GM12878 (cell line): ENCODE measurements around the gene ALG12. TPM values are rescaled to one million over a fixed set of nuclear protein-coding genes. Genes with fewer than 3 reads are reported as not detected.

ENCODE experiments used
- CBFB ChIP-seq: IDR thresholded peaks from 2 replicates; pipeline ENCODE4 v1.6.1; 2016; ENCODE audit warnings: antibody characterized with exemption, low read depth
- CBX3 ChIP-seq: fragments of 200-600 bp; sonication (generic); IDR thresholded peaks from 2 replicates; pipeline ENCODE4 v1.6.1; 2016; ENCODE audit warnings: low read depth, borderline replicate concordance
- CEBPB ChIP-seq, 2 experiments: fragments of 150-350 bp in 1 of 2; IDR thresholded peaks; 2 replicates each; pipeline ENCODE4 v1.6.1; 2012 to 2014; ENCODE audit warnings: low read depth in 2 of 2, low read length in 2 of 2, borderline replicate concordance in 1 of 2, inconsistent platforms in 1 of 2
- CHD1 ChIP-seq: IDR thresholded peaks from 2 replicates; pipeline ENCODE4 v1.6.1; 2012; ENCODE audit warnings: low read depth, low read length, improper control_type of control experiment
- DPF2 ChIP-seq: fragments of 450-650 bp; IDR thresholded peaks from 2 replicates; pipeline ENCODE4 v1.6.1; 2017; ENCODE audit warnings: mild to moderate bottlenecking
- E2F4 ChIP-seq: IDR thresholded peaks from 2 replicates; pipeline ENCODE4 v1.6.1; 2012; ENCODE audit warnings: low read depth, low read length, improper control_type of control experiment
- EGR1 ChIP-seq, 2 experiments: IDR thresholded peaks; 1 replicate in 1 of 2; 2 replicates in 1 of 2; pipeline ENCODE4 v1.6.1; 2011 to 2012; ENCODE audit warnings: low read depth in 2 of 2, low read length in 2 of 2, borderline replicate concordance in 1 of 2, mild to moderate bottlenecking in 1 of 2, moderate library complexity in 1 of 2
- GATAD2B ChIP-seq: fragments of 450-650 bp; conservative IDR thresholded peaks from 2 replicates; pipeline ENCODE4 v1.6.1; 2017; ENCODE audit warnings: low read depth, mild to moderate bottlenecking, moderate library complexity
- HDGF ChIP-seq: fragments of 450-650 bp; IDR thresholded peaks from 2 replicates; pipeline ENCODE4 v1.6.1; 2016; ENCODE audit warnings: antibody characterized with exemption
- KLF5 ChIP-seq: fragments of 450-650 bp; IDR thresholded peaks from 2 replicates; pipeline ENCODE4 v1.6.1; 2014; ENCODE audit warnings: mild to moderate bottlenecking; ENCODE audit not compliant: partially characterized antibody
- MYC ChIP-seq: IDR thresholded peaks from 2 replicates; pipeline ENCODE4 v1.6.1; 2011; ENCODE audit warnings: mild to moderate bottlenecking, low read length, moderate library complexity, inconsistent platforms; ENCODE audit not compliant: insufficient read depth, insufficient replicate concordance, insufficient read length, severe bottlenecking
- NKRF ChIP-seq: fragments of 450-650 bp; conservative IDR thresholded peaks from 2 replicates; pipeline ENCODE4 v1.6.1; 2017; ENCODE audit warnings: mild to moderate bottlenecking, moderate library complexity
- NR2C1 ChIP-seq: fragments of 450-650 bp; IDR thresholded peaks from 2 replicates; pipeline ENCODE4 v1.6.1; 2017; ENCODE audit warnings: antibody characterized with exemption, mild to moderate bottlenecking, moderate library complexity
- NR2C2 ChIP-seq: IDR thresholded peaks from 2 replicates; pipeline ENCODE4 v1.6.1; 2011; ENCODE audit warnings: borderline replicate concordance, low read depth; ENCODE audit not compliant: control insufficient read depth, insufficient read length
- PML ChIP-seq: IDR thresholded peaks from 2 replicates; pipeline ENCODE4 v1.6.1; 2012; ENCODE audit warnings: low read length, inconsistent platforms
- POU2F2 ChIP-seq: IDR thresholded peaks from 3 replicates; pipeline ENCODE4 v1.6.1; 2011; ENCODE audit warnings: low read depth, mild to moderate bottlenecking, low read length, borderline replicate concordance
- RAD21 ChIP-seq: IDR thresholded peaks from 2 replicates; pipeline ENCODE4 v1.6.1; 2011; ENCODE audit warnings: mild to moderate bottlenecking, low read depth, low read length, moderate library complexity; ENCODE audit not compliant: insufficient read depth
- RAD51 ChIP-seq: fragments of 450-650 bp; IDR thresholded peaks from 2 replicates; pipeline ENCODE4 v1.6.1; 2016; ENCODE audit warnings: moderate library complexity, mild to moderate bottlenecking, inconsistent platforms
- SMAD1 ChIP-seq: fragments of 450-650 bp; IDR thresholded peaks from 2 replicates; pipeline ENCODE4 v1.6.1; 2018; ENCODE audit warnings: mild to moderate bottlenecking, low read depth; ENCODE audit not compliant: partially characterized antibody
- TARDBP ChIP-seq: IDR thresholded peaks from 2 replicates; pipeline ENCODE4 v1.6.1; 2016; ENCODE audit warnings: borderline replicate concordance
- ZNF207 ChIP-seq: fragments of 450-650 bp; IDR thresholded peaks from 2 replicates; pipeline ENCODE4 v1.6.1; 2014; ENCODE audit warnings: antibody characterized with exemption, mild to moderate bottlenecking, borderline replicate concordance
- ZZZ3 ChIP-seq: IDR thresholded peaks from 2 replicates; pipeline ENCODE4 v1.6.1; 2011; ENCODE audit warnings: low read depth; ENCODE audit not compliant: control insufficient read depth, insufficient read length
- polyA plus RNA-seq, 11 experiments: library from polyadenylated mRNA; depleted of rRNA in 4 of 11; unstranded in 6 of 11; stranded (reverse) in 5 of 11; fragments of >200 nt; fragmentation: Nextera tagmentation in 4 of 11; fragmentation: Illumina TruSeq in 1 of 11; extraction: Ambion mirVana in 4 of 11; extraction: Trizol in 1 of 11; gene quantifications; 1 replicate in 1 of 11; 2 replicates in 10 of 11; pipeline versions ENCODE4 v1.2.1 to v1.2.3, GENCODE V29; 2011 to 2016; ENCODE audit warnings: inconsistent platforms in 2 of 11, missing spikeins in 2 of 11, low read depth in 1 of 11
- total RNA-seq, 4 experiments: library from RNA; depleted of rRNA in 3 of 4; stranded (reverse); fragments of >200 nt in 3 of 4; fragmentation: Illumina TruSeq in 1 of 4; extraction: Trizol in 1 of 4; gene quantifications; 2 replicates each; pipeline versions ENCODE4 v1.2.1 to v1.2.3, GENCODE V29; 2013 to 2021
- TF ChIP-seq, protein P1 (sequence below): fragments of 450-650 bp; formaldehyde crosslinking; IDR thresholded peaks from 2 replicates; pipeline ENCODE4 v1.4.0; 2022; ENCODE audit warnings: mild to moderate bottlenecking, moderate library complexity

Gene ALG12
- total and polyA plus RNA-seq, 10 of the 15 experiments (the other 5 are each of a cell fraction or from before 2014, with no cell fraction given) = 0.22 to 23.4 (median 6.6) TPM

DNA sequence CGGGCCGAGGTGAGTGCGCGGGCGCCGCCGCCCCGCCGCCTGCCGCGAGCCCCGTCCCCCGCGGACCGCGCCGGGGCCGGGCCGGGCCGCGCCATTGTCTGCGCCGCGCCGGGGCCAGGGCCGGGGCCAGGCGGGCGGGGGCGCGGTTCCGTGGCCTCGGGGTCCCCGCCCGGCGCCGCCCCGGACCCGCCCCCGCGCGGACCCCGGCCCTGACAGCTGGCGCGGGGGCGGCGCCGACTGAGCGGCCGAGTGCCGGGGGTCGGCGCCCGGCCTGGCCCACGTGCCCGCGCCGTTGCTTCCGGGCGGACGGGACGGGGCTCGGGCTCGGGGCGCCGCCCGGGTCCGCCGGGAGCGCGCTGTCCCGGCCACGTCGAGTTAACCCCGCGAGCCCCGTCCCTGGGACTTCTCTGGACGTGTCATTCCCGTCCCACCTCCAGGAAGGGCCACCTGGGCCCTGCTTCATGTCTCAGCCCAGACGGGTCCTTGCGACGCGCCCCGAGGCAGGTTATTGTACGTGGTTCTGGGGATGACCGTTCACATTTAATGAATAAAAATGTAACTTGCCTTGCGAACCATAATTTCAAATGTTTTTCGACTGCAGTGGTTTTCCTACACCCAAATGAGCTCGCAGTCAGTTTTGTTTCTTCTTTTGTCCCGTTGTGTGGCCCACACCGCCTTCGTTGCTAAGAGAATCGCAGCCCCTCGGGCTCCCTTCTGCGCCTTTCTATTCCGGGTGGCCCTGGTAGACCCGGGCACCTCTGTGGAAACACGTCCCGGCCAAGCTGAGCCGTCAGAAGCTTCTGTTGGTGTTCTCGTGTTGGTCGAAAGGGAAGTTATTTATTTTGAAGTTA, 64.0 kb downstream of the ALG12 start (continued):
- TF ChIP-seq NR2C1 (no peak), CHD1 (no peak), RAD21 (no peak), E2F4 (no peak), HDGF (no peak), MYC (peak; percentile 32), PML (no peak), SMAD1 (no peak), NR2C2 (no peak), CEBPB (IDR thresholded peaks at IDR 0.05; ENCODE audit: borderline replicate concordance in 1 of 2, low read depth in 2 of 2, low read length in 2 of 2) (no peak), EGR1 (IDR thresholded peaks at IDR 0.05; ENCODE audit: borderline replicate concordance in 1 of 2, low read depth in 2 of 2, low read length in 2 of 2) (0 out of 3 replicates have a peak, but pooled peaks of 1 of the 2 experiments have one; percentile 42), NKRF (peak; percentile 69), RAD51 (no peak), CBFB (no peak), CBX3 (no peak), ZNF207 (no peak), ZZZ3 (no peak), TARDBP (no peak), DPF2 (0 out of 2 replicates have a peak, but pooled peaks have one; percentile 36), GATAD2B (peak; percentile 71; the same call in 1 of the 2 replicates), POU2F2 (no peak), KLF5 (peak; percentile 59)
- TF ChIP-seq, protein P1, sequence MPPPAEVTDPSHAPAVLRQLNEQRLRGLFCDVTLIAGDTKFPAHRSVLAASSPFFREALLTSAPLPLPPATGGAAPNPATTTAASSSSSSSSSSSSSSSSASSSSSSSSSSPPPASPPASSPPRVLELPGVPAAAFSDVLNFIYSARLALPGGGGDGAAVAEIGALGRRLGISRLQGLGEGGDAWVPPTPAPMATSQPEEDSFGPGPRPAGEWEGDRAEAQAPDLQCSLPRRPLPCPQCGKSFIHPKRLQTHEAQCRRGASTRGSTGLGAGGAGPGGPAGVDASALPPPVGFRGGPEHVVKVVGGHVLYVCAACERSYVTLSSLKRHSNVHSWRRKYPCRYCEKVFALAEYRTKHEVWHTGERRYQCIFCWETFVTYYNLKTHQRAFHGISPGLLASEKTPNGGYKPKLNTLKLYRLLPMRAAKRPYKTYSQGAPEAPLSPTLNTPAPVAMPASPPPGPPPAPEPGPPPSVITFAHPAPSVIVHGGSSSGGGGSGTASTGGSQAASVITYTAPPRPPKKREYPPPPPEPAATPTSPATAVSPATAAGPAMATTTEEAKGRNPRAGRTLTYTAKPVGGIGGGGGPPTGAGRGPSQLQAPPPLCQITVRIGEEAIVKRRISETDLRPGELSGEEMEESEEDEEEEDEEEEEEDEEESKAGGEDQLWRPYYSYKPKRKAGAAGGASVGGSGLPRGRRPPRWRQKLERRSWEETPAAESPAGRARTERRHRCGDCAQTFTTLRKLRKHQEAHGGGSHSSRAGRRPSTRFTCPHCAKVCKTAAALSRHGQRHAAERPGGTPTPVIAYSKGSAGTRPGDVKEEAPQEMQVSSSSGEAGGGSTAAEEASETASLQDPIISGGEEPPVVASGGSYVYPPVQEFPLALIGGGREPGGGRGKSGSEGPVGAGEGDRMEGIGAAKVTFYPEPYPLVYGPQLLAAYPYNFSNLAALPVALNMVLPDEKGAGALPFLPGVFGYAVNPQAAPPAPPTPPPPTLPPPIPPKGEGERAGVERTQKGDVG = no peak
